Neural cell (in vitro differentiated cells): ENCODE data around the gene ACP1. TPM values are rescaled to one million over a fixed set of nuclear protein-coding genes. Genes with fewer than 3 reads are reported as not detected.

Experiments
- H2AFZ ChIP-seq: fragments of 200-600, 300-800 bp; sonication (generic), shearing (Covaris generic); 2 replicates; pipeline ENCODE4 v1.6.0; 2014; ENCODE audit warnings: low read depth, mild to moderate bottlenecking, antibody characterized with exemption, low read length, moderate library complexity
- H3F3A ChIP-seq: fragments of 200-600 bp; shearing (Covaris generic); 2 replicates; pipeline ENCODE4 v1.6.1; 2016; ENCODE audit warnings: mild to moderate bottlenecking, moderate library complexity, mixed read lengths, antibody characterized with exemption, low read length; ENCODE audit not compliant: insufficient read depth, poor library complexity, severe bottlenecking
- H3K27ac ChIP-seq: fragments of 200-600, 300-800 bp; sonication (generic), shearing (Covaris generic); 2 replicates; pipeline ENCODE4 v1.5.1; 2014; ENCODE audit warnings: mild to moderate bottlenecking, low read length, moderate library complexity
- H3K27me3 ChIP-seq: fragments of 300-800, 200-600 bp; sonication (generic), shearing (Covaris generic); 2 replicates; pipeline ENCODE4 v1.6.0; 2014; ENCODE audit warnings: mild to moderate bottlenecking, low read depth, low read length, moderate library complexity; ENCODE audit not compliant: insufficient read depth
- H3K36me3 ChIP-seq: fragments of 300-800, 200-600 bp; sonication (generic), shearing (Covaris generic); 2 replicates; pipeline ENCODE4 v1.5.1; 2014; ENCODE audit warnings: mild to moderate bottlenecking, antibody characterized with exemption, low read length, moderate library complexity; ENCODE audit not compliant: insufficient read depth
- H3K4me2 ChIP-seq: fragments of 300-800, 200-600 bp; sonication (generic), shearing (Covaris generic); 2 replicates; pipeline ENCODE4 v1.6.0; 2014; ENCODE audit warnings: mild to moderate bottlenecking, low read length
- H3K4me3 ChIP-seq: fragments of 300-800, 200-600 bp; sonication (generic), shearing (Covaris generic); 2 replicates; pipeline ENCODE4 v1.5.1; 2014; ENCODE audit warnings: mild to moderate bottlenecking, low read length, moderate library complexity
- H3K79me2 ChIP-seq: fragments of 200-600 bp; shearing (Covaris generic); replicated peaks from 2 replicates; pipeline ENCODE4 v1.6.0; 2014; ENCODE audit warnings: mild to moderate bottlenecking, low read length, moderate library complexity; ENCODE audit not compliant: insufficient read depth
- H3K9ac ChIP-seq: fragments of 300-800, 200-600 bp; sonication (generic), shearing (Covaris generic); 2 replicates; pipeline ENCODE4 v1.6.1; 2016; ENCODE audit warnings: mild to moderate bottlenecking, low read length, mixed read lengths
- H3K9me2 ChIP-seq: fragments of 200-600 bp; shearing (Covaris generic); 2 replicates; pipeline ENCODE4 v1.6.1; 2016; ENCODE audit warnings: mild to moderate bottlenecking, low read length, mixed read lengths; ENCODE audit not compliant: insufficient read depth
- H3K9me3 ChIP-seq: fragments of 200-600, 300-800 bp; sonication (generic), shearing (Covaris generic); 2 replicates; pipeline ENCODE4 v1.6.1; 2016; ENCODE audit warnings: mild to moderate bottlenecking, mixed run types, low read length, moderate library complexity, mixed read lengths
- H4K20me1 ChIP-seq: fragments of 200-600 bp; shearing (Covaris generic); 2 replicates; pipeline ENCODE4 v1.6.1; 2016; ENCODE audit warnings: mild to moderate bottlenecking, mixed run types; ENCODE audit not compliant: insufficient read depth
- CTCF ChIP-seq: fragments of 450-650 bp; IDR thresholded peaks from 2 replicates; pipeline ENCODE4 v1.5.1; 2014; ENCODE audit warnings: antibody characterized with exemption, mild to moderate bottlenecking, moderate library complexity; ENCODE audit not compliant: poor library complexity, severe bottlenecking
- EP300 ChIP-seq: fragments of 450-650 bp; conservative IDR thresholded peaks from 2 replicates; pipeline ENCODE4 v1.6.1; 2014; ENCODE audit warnings: antibody characterized with exemption, mild to moderate bottlenecking, moderate library complexity; ENCODE audit not compliant: poor library complexity, severe bottlenecking
- EZH2 ChIP-seq: fragments of 200-600, 300-800 bp; shearing (Covaris generic), sonication (generic); IDR thresholded peaks from 2 replicates; pipeline ENCODE4 v1.6.1; 2014; ENCODE audit warnings: antibody characterized with exemption, low read length, borderline replicate concordance, mild to moderate bottlenecking; ENCODE audit not compliant: insufficient read depth, poor library complexity, severe bottlenecking
- MXI1 ChIP-seq: fragments of 450-650 bp; conservative IDR thresholded peaks from 2 replicates; pipeline ENCODE4 v1.6.1; 2014; ENCODE audit warnings: antibody characterized with exemption, mild to moderate bottlenecking; ENCODE audit not compliant: poor library complexity, severe bottlenecking
- POLR2AphosphoS5 ChIP-seq: IDR thresholded peaks from 2 replicates; pipeline ENCODE4 v1.6.1; 2012
- RAD21 ChIP-seq: fragments of 450-650 bp; conservative IDR thresholded peaks from 2 replicates; pipeline ENCODE4 v1.6.1; 2014; ENCODE audit warnings: antibody characterized with exemption, mild to moderate bottlenecking, moderate library complexity
- REST ChIP-seq: IDR thresholded peaks from 2 replicates; pipeline ENCODE4 v1.6.1; 2012; ENCODE audit warnings: borderline replicate concordance
- SMC3 ChIP-seq: fragments of 450-650 bp; conservative IDR thresholded peaks from 2 replicates; pipeline ENCODE4 v1.6.1; 2014; ENCODE audit warnings: antibody characterized with exemption, mild to moderate bottlenecking, moderate library complexity; ENCODE audit not compliant: poor library complexity
- TAF1 ChIP-seq: IDR thresholded peaks from 2 replicates; pipeline ENCODE4 v1.6.1; 2012; ENCODE audit warnings: low read depth
- polyA plus RNA-seq: library from polyadenylated mRNA; depleted of rRNA; stranded (reverse); fragments of >200 nt; gene quantifications from 2 replicates; pipeline ENCODE4 v1.2.3, GENCODE V29; 2014

The ACP1 gene
- polyA plus RNA-seq, 1 donor from 2014 or later, result 263 TPM

- Histone ChIP-seq H2AFZ (no peak overlapping the region), H3K4me2 (no peak overlapping the region), H3F3A (no peaks in the 10 kb centered on the region), H3K9me3 (peaks cover 4% of the 10 kb centered on the region), H3K27me3 (no peaks in the 10 kb centered on the region), H3K79me2 (no peaks in the 10 kb centered on the region), H3K9ac (no peak overlapping the region), H3K4me3 (no peak overlapping the region), H4K20me1 (no peaks in the 10 kb centered on the region), H3K9me2 (no peaks in the 10 kb centered on the region), H3K27ac (no peak overlapping the region), H3K36me3 (peaks cover 6% of the 10 kb centered on the region)
- TF ChIP-seq EZH2 (no peak), MXI1 (no peak), CTCF (no peak), SMC3 (no peak), EP300 (no peak), POLR2AphosphoS5 (no peak)
Measured at GRCh38 chr2:253202-253638, 11.5 kb upstream of the ACP1 start.

GRCh38 chr2:254241-254640 lies 10.5 kb upstream of the ACP1 start:
- no peak overlapping the region for H3K9ac ChIP-seq

More at GRCh38 chr2:254241-254640, 10.5 kb upstream of the ACP1 start:
- H3K36me3 ChIP-seq, result peaks cover 6% of the 10 kb centered on the region
- no peak overlapping the region for H3K4me3 ChIP-seq
- H3F3A ChIP-seq, result no peaks in the 10 kb centered on the region
- H2AFZ ChIP-seq, result no peak overlapping the region
- H3K4me2 ChIP-seq, result no peak overlapping the region
- no peak overlapping the region for H3K27ac ChIP-seq
- no peaks in the 10 kb centered on the region for H3K27me3 ChIP-seq
- no peaks in the 10 kb centered on the region for H4K20me1 ChIP-seq
- H3K9me2 ChIP-seq, result no peaks in the 10 kb centered on the region
- TF ChIP-seq SMC3, result no peak
- no peak for TF ChIP-seq REST
- no peak for TF ChIP-seq MXI1
- TF ChIP-seq POLR2AphosphoS5, result no peak
- TF ChIP-seq CTCF, result no peak
- TF ChIP-seq EZH2, result no peak
- no peak for TF ChIP-seq RAD21
- TF ChIP-seq EP300, result no peak
- no peak for TF ChIP-seq TAF1
- H3K9me3 ChIP-seq, result peaks cover 4% of the 10 kb centered on the region
- no peaks in the 10 kb centered on the region for H3K79me2 ChIP-seq
